K562 (cell line): ENCODE results near the gene TOR3A. TPM values are rescaled to one million over a fixed set of nuclear protein-coding genes. Genes with fewer than 3 reads are reported as not detected.

Experiments
- ATF7 ChIP-seq: fragments of 450-650 bp; IDR thresholded peaks from 2 replicates; pipeline ENCODE4 v1.7.1; 2014; ENCODE audit warnings: mild to moderate bottlenecking, moderate library complexity
- SMARCA4 ChIP-seq: fragments of 450-650 bp; IDR thresholded peaks from 2 replicates; pipeline ENCODE4 v1.6.1; 2016
- XRCC5 ChIP-seq: fragments of 200-400 bp; formaldehyde crosslinking; IDR thresholded peaks from 2 replicates; pipeline ENCODE4 v1.6.1; 2017; ENCODE audit warnings: low read depth, mild to moderate bottlenecking, low read length
- ZNF57 ChIP-seq: fragments of 450-650 bp; formaldehyde crosslinking; IDR thresholded peaks from 2 replicates; pipeline ENCODE4 v1.4.0; 2020; ENCODE audit warnings: mild to moderate bottlenecking, moderate library complexity
- ZNF592 ChIP-seq: fragments of 450-650 bp; IDR thresholded peaks from 2 replicates; pipeline ENCODE4 v1.6.1; 2017; ENCODE audit warnings: antibody characterized with exemption, mild to moderate bottlenecking
- ZNF75A ChIP-seq: fragments of 450-650 bp; formaldehyde crosslinking; IDR thresholded peaks from 2 replicates; pipeline ENCODE4 v1.4.0; 2020; ENCODE audit warnings: mild to moderate bottlenecking
- polyA plus RNA-seq, 8 experiments: library from polyadenylated mRNA; depleted of rRNA in 4 of 8; stranded (reverse) in 5 of 8; unstranded in 3 of 8; fragments of >200 nt; fragmentation: Nextera tagmentation in 2 of 8; fragmentation: Illumina TruSeq in 1 of 8; extraction: Ambion mirVana in 2 of 8; extraction: Trizol in 1 of 8; gene quantifications; 2 replicates each; pipeline versions ENCODE4 v1.2.1 to v1.2.3, GENCODE V29; 2011 to 2014; ENCODE audit warnings: inconsistent platforms in 1 of 8, missing spikeins in 1 of 8
- total RNA-seq, 7 experiments: library from RNA; depleted of rRNA in 6 of 7; stranded (reverse); fragments of >200 nt in 6 of 7; fragmentation: Illumina TruSeq in 2 of 7; extraction: Trizol in 2 of 7; gene quantifications; 2 replicates each; pipeline versions ENCODE4 v1.2.1 to v1.2.3, GENCODE V29; 2011 to 2021; ENCODE audit warnings: low replicate concordance in 1 of 7

Gene TOR3A
- total and polyA plus RNA-seq, 9 of the 15 experiments (the other 6 are each of a cell fraction or from before 2014, with no cell fraction given) = 7.9 to 94.5 (median 39.7) TPM

DNA sequence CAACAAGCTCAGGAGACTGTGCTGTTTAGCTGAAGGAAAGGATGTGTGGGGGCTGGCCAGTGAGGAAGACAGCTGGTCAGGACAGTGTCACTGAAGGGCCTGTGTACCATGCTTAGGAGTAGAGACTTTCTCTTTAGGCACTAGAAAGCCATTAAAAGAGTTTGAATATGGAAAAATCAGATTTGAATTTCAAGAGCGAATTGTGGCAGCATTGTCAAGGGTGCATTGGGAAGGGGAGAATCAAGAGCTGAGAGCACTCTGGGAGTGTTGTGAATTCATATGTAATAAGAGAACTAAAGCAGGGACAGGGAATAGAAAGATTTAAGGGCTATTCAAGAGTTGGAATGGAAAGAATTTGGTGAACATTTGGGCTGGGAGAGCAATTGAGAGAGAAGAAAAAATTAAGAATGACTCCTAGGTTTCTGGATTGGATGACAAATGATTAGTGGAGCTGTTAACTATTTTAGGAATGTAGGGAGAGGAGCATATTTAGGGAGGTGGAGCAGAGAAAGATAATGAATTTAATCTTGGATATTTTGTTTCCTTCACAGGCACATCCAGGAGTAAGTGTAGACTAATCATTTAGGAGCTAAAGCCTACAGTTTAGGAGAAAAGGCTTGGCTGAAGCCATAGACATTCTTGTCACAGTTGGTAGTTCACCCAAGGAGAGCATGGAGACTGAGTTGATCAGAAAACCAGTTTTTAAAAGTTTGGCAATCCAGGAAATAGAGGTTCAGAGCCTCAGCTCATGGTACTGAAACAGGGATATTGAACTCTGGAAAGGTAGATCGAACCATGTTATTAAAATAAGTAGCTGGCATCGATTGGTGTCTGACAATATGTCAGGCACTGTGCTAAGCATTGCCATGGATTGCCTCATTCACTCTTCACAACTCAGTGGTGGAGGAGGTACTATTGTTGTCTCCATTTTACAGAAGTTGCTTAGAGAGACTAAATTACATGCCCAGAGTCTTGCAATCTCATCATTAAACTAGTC, 23.1 kb upstream of the TOR3A start (continued):
- peak; percentile 77 for TF ChIP-seq ZNF592
- no peak for TF ChIP-seq ZNF57 (CRISPR knock-in tag)
- TF ChIP-seq ZNF75A (CRISPR knock-in tag) = no peak
- TF ChIP-seq XRCC5 = no peak
- no peak for TF ChIP-seq SMARCA4
- TF ChIP-seq ATF7 = peak; percentile 39
